ENCODE measurements around the gene CDC14B. TPM values are rescaled to one million over a fixed set of nuclear protein-coding genes. Genes with fewer than 3 reads are reported as not detected.
"Not testable (repeated sequence)": the region's sequence is repeated elsewhere in the genome, so short reads cannot be mapped to it uniquely, and the experiment has no call there.

Gene CDC14B
- total RNA-seq, 4 donors from 2014 or later, result 5.8 to 10.9 (median 8.0) TPM

- no peak for DNase-seq (ENCODE audit: low spot score in 2 of 2)
- H3K4me3 ChIP-seq (ENCODE audit: low read depth, poor library complexity, severe bottlenecking), result no peak overlapping the region
- WGBS, 2 donors, result 91 to 92% methylated on average over 19 of the region's 19 CpGs
- intact Hi-C loops (cut with DNase I; ENCODE audit: low total_unique reads), result no loop called here
- no peak for TF ChIP-seq POLR2A (IDR thresholded peaks at IDR 0.05)
- no peak for TF ChIP-seq CTCF (IDR thresholded peaks at IDR 0.05)
These were observed 19.1 kb upstream of the CDC14B start for GRCh38 chr9:96638606-96639364.

- no peak overlapping the region for H3K4me3 ChIP-seq (ENCODE audit: low read depth, poor library complexity, severe bottlenecking)
- TF ChIP-seq CTCF (IDR thresholded peaks at IDR 0.05) (no peak), POLR2A (IDR thresholded peaks at IDR 0.05) (no peak)
- DNase-seq (ENCODE audit: low spot score in 2 of 2), result no peak
- 86 to 89% methylated on average over 1 of the region's 1 CpG for WGBS, 2 donors
- intact Hi-C loops (cut with DNase I; ENCODE audit: low total_unique reads), result no loop called here
These were observed 16.7 kb upstream of the CDC14B start for GRCh38 chr9:96636368-96636767.

DNA sequence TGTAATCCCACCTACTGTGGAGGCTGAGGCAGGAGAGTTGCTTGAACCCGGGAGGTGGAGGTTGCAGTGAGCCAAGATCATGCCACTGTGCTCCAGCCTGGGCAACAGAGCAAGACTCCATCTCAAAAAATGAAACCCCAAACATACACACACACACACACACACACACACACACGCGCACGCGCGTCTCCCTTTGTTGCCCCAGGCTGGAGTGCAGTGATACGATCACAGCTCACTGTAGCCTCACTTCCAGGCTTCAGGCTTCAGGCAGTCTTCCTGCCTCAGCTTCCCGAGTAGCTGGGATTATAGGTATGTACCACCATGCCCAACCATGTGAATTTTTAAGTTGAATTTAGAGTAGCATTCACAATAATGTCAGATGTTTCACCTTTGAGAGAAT is 13.9 kb upstream of the CDC14B start:
- intact Hi-C loops (cut with DNase I; ENCODE audit: low total_unique reads), result not testable (repeated sequence)

GRCh38 chr9:96626912-96627311 is 7.3 kb upstream of the CDC14B start:
- WGBS, 2 donors, result 87% methylated on average over 6 of the region's 6 CpGs
- intact Hi-C loops (cut with DNase I; ENCODE audit: low total_unique reads), result no loop called here
- no peak overlapping the region for H3K4me3 ChIP-seq (ENCODE audit: low read depth, poor library complexity, severe bottlenecking)
- DNase-seq (ENCODE audit: low spot score in 2 of 2), result no peak
- TF ChIP-seq POLR2A (IDR thresholded peaks at IDR 0.05), result no peak
- TF ChIP-seq CTCF (IDR thresholded peaks at IDR 0.05), result no peak

More for the DNA sequence above, 13.9 kb upstream of the CDC14B start:
- H3K4me3 ChIP-seq (ENCODE audit: low read depth, poor library complexity, severe bottlenecking); DNase-seq (ENCODE audit: low spot score in 2 of 2): not testable (repeated sequence)
- WGBS, 2 donors, result 61 to 69% methylated on average over 8 of the region's 8 CpGs

DNA sequence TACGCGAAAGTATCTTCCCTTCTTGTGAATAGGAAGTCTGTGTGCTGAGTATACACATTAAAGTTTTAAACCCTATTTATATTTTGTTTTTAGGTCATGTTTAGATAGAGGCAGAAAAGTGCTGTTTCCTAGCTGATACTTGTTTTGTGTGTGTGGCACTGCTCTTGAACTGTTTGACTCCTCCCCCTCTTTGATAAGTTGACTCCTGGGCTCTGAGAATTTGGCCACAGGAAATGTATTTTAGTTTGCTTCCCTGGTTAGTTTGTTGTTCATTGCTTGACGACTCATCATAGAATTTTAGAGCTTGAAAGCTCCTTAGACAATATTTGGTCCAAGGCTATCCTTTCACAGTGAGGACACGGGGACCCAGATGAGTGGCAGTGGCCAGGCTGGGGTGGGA is 2.0 kb upstream of the CDC14B start:
- 70 to 77% methylated on average over 4 of the region's 4 CpGs for WGBS, 2 donors
- TF ChIP-seq CTCF (IDR thresholded peaks at IDR 0.05) (no peak), POLR2A (IDR thresholded peaks at IDR 0.05) (no peak)
- intact Hi-C loops (cut with DNase I; ENCODE audit: low total_unique reads), result no loop called here
- no peak for DNase-seq (ENCODE audit: low spot score in 2 of 2)
- H3K4me3 ChIP-seq (ENCODE audit: low read depth, poor library complexity, severe bottlenecking), result no peak overlapping the region

DNA sequence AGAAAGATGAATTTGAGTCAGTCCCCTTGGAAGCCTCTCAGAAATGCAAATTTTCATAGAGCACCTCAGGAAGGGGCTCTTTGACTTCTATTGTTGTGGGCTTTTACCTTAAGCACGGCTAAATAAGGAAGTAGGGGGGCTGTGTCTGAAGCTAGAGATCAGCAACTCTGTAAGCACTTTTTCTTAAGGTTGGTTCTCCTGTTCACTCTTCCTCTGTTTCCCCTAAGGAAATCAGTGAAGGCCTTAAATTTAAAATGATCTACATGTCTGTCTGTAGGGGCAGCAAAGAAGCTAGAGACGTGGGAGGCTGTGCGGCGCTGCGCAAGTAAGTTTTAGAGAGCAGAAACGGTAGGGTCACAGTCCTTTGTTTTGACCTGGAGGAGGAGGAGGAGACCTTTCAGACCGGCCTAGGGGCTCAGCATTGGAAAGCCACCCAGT is 1.2 kb upstream of the CDC14B start:
- no peak for DNase-seq (ENCODE audit: low spot score in 2 of 2)
- no peak overlapping the region for H3K4me3 ChIP-seq (ENCODE audit: low read depth, poor library complexity, severe bottlenecking)
- WGBS, 2 donors, result 76 to 77% methylated on average over 7 of the region's 7 CpGs
- TF ChIP-seq CTCF (IDR thresholded peaks at IDR 0.05) (no peak), POLR2A (IDR thresholded peaks at IDR 0.05) (no peak)
- intact Hi-C loops (cut with DNase I; ENCODE audit: low total_unique reads), result no loop called here

Measured in lower leg skin (tissue), 4 donors.